Vagina (tissue), 2 donors: ENCODE results near the gene METTL4.

ENCODE experiments used
- CTCF ChIP-seq, 3 experiments: fragments of 450-650 bp in 2 of 3; fragments of 200-600 bp in 1 of 3; sonication (generic) in 1 of 3; IDR thresholded peaks; one replicate each; pipeline ENCODE4 v1.5.1; 2017 to 2019; ENCODE audit warnings: antibody characterized with exemption in 3 of 3, mild to moderate bottlenecking in 2 of 3, moderate library complexity in 2 of 3
- POLR2A ChIP-seq, 2 donors: fragments of 450-650 bp; IDR thresholded peaks; one replicate each; pipeline ENCODE4 v1.6.1; 2017; ENCODE audit warnings: antibody characterized with exemption in 2 of 2, mild to moderate bottlenecking in 2 of 2, moderate library complexity in 2 of 2
- POLR2AphosphoS5 ChIP-seq, 2 donors: sonication (generic); formaldehyde crosslinking; IDR thresholded peaks; one replicate each; pipeline ENCODE4 v1.9.0; 2017; ENCODE audit warnings: antibody characterized with exemption in 2 of 2, mild to moderate bottlenecking in 2 of 2, low read depth in 1 of 2; ENCODE audit not compliant: insufficient read depth in 1 of 2

GRCh38 chr18:2559249-2559648 lies 12.1 kb downstream of the METTL4 start:
- no peak for TF ChIP-seq POLR2AphosphoS5 (IDR thresholded peaks at IDR 0.05; ENCODE audit: insufficient read depth in 1 of 2, low read depth in 1 of 2)
- no peak for TF ChIP-seq CTCF (IDR thresholded peaks at IDR 0.05)
- TF ChIP-seq POLR2A (IDR thresholded peaks at IDR 0.05) = no peak
